Karpas-422 (cell line): ENCODE results near the gene SLC5A5. TPM values are rescaled to one million over a fixed set of nuclear protein-coding genes. Genes with fewer than 3 reads are reported as not detected.

Experiments used
- DNase-seq: peaks from one replicate; pipeline ENCODE4 v3.0.0-alpha.2; 2015
- H2AFZ ChIP-seq: fragments of 200-600 bp; sonication (generic); 2 replicates; pipeline ENCODE4 v1.6.1; 2014; ENCODE audit warnings: antibody characterized with exemption, low read length, mixed read lengths
- H3K27ac ChIP-seq: fragments of 200-600 bp; sonication (generic); 2 replicates; pipeline ENCODE4 v1.5.1; 2014; ENCODE audit warnings: mild to moderate bottlenecking, low read length, moderate library complexity
- H3K27me3 ChIP-seq: fragments of 200-600 bp; sonication (generic); 2 replicates; pipeline ENCODE4 v1.6.1; 2014; ENCODE audit warnings: low read length, mixed read lengths
- H3K36me3 ChIP-seq: fragments of 200-600 bp; sonication (generic); 2 replicates; pipeline ENCODE4 v1.6.1; 2014; ENCODE audit warnings: low read length, mixed read lengths; ENCODE audit not compliant: insufficient read depth
- H3K4me1 ChIP-seq: fragments of 200-600 bp; sonication (generic); 2 replicates; pipeline ENCODE4 v1.6.1; 2014; ENCODE audit warnings: mild to moderate bottlenecking, low read length, mixed read lengths
- H3K4me2 ChIP-seq: fragments of 200-600 bp; sonication (generic); 2 replicates; pipeline ENCODE4 v1.6.1; 2014; ENCODE audit warnings: low read length, low read depth, mild to moderate bottlenecking; ENCODE audit not compliant: poor library complexity, severe bottlenecking
- H3K4me3 ChIP-seq: fragments of 200-600 bp; sonication (generic); 2 replicates; pipeline ENCODE4 v1.5.1; 2014; ENCODE audit warnings: mild to moderate bottlenecking, antibody characterized with exemption, low read length, mixed read lengths
- H3K79me2 ChIP-seq: fragments of 200-600 bp; sonication (generic); 2 replicates; pipeline ENCODE4 v1.6.1; 2014; ENCODE audit warnings: mild to moderate bottlenecking, low read length, mixed read lengths
- H3K9ac ChIP-seq: fragments of 200-600 bp; sonication (generic); 2 replicates; pipeline ENCODE4 v1.6.0; 2014; ENCODE audit warnings: low read length
- H3K9me2 ChIP-seq: fragments of 200-600 bp; sonication (generic), shearing (Covaris generic); replicated peaks from 2 replicates; pipeline ENCODE4 v1.6.0; 2014; ENCODE audit warnings: mild to moderate bottlenecking, low read length, moderate library complexity; ENCODE audit not compliant: insufficient read depth
- H3K9me3 ChIP-seq: fragments of 300-700, 200-600 bp; sonication (generic); 2 replicates; pipeline ENCODE4 v1.6.1; 2014; ENCODE audit warnings: low read length, mixed read lengths
- H4K20me1 ChIP-seq: fragments of 200-600 bp; sonication (generic); 2 replicates; pipeline ENCODE4 v1.6.1; 2014; ENCODE audit warnings: mild to moderate bottlenecking, antibody characterized with exemption, low read length, low read depth; ENCODE audit not compliant: insufficient read depth
- total RNA-seq: library from RNA; depleted of rRNA; stranded (reverse); fragments of >200 nt; shearing (Covaris generic); gene quantifications from 2 replicates; pipeline ENCODE4 v1.2.3, GENCODE V29; 2014; ENCODE audit warnings: low replicate concordance

Gene SLC5A5
- total RNA-seq, 1 experiment from 2014 or later, result not detected

DNA sequence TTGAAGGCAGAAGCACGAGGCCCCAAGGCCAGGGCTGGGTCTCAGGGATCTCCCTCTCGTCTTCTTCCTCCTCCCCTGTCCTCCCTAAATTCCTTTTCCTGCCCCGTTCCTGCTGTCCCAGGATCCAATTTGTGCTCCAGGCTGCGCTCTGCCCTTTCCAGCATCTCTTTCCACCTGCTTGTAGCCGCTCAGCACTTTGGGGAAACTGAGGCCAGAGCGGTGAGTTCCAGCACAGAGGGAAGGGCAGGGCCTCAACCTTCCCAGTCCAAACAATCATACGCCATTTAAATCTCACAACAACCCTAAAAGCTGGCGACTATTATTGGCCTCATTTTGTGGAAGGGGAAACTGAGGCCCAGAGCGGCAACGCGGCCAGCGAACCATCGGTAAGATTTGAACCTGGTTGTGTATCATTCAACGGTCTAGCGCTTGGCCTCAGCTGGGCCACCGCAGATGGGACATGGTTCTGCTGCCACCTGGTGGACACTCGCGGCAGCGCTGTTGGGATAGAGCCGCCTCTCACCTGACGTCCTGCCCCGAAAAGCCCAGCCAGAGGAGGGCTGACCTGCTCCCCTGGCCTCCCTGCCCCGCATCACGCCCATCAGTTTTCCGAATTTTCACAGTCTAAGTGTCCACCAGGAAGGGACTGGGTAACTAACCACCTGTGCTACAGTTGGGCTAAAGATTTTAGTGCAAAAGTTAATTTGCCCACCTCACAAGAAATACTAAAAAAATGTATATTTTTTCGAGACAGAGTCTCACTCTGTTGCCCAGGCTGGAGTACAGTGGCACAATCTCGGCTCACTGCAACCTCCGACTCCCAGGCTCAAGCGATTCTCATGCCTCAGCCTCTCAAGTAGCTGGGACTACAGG, 16.2 kb upstream of the SLC5A5 start:
- Histone ChIP-seq H3K4me2 (no peak overlapping the region), H3K9ac (no peak overlapping the region), H3K79me2 (peaks cover 8% of the 10 kb centered on the region), H2AFZ (no peak overlapping the region), H3K27me3 (no peaks in the 10 kb centered on the region), H3K9me2 (no peaks in the 10 kb centered on the region), H3K9me3 (no peaks in the 10 kb centered on the region), H4K20me1 (peaks cover 5% of the 10 kb centered on the region), H3K4me3 (no peak overlapping the region), H3K36me3 (peaks cover 5% of the 10 kb centered on the region), H3K4me1 (peaks cover 7% of the 10 kb centered on the region), H3K27ac (no peak overlapping the region)
- peak; percentile 93 for DNase-seq

DNA sequence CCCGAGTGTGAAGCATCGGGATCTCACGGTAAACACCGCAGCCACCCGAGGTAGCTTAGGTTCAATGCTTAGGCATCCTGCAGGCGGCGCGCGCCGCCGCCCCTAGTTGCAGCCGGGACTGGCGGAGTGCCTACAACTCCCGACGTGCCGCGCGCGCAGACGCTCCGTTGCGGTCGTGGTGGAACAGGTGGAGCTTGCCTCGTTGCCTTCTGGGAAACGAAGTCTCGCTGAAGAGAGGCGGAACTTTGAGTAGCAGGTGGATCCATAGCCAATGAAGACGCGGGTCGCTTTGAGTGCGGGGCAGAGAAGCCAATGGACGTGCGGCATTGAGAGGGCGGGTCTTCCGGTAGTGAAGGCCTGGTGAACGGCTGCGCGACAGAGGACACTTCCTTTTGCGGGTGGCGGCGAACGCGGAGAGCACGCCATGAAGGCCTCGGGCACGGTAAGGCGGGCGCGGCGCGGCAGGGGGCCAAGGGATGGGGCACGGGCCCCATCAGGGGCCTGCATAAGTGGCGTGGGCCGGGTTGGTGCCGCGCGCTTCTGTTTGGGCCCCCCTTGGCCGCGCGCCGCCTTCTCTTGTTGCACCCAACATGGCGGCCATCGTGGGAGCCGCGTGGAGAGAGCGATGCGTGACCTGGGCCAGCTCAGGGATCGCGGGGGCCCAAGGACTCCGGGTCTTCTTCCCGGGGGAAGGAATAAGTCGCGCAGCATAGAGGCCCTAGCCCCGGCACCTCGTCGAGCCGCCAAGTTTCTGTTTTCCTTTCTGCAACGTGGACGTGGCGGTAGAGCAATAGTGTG, 12.0 kb upstream of the SLC5A5 start, which contains the start of gene RPL18A:
RPL18A (plus strand) TSS at position 378 of the 798 bp plus-strand sequence; CDS start at position 425, 47 bp downstream.
- H3K9me2 ChIP-seq, result no peaks in the 10 kb centered on the region
- peak; percentile 100 for DNase-seq
- H3K27ac ChIP-seq, result peak within 1 kb of the TSS; percentile 62
- H3K4me3 ChIP-seq, result peak within 1 kb of the TSS; percentile 95
- no peaks in the 10 kb centered on the region for H3K9me3 ChIP-seq
- H3K9ac ChIP-seq, result peak within 1 kb of the TSS; percentile 97
- H2AFZ ChIP-seq, result peak within 1 kb of the TSS; percentile 95
- H3K79me2 ChIP-seq, result peaks cover 25% of the 10 kb centered on the region
- H3K36me3 ChIP-seq, result peaks cover 41% of the 10 kb centered on the region
- peak within 1 kb of the TSS; percentile 92 for H3K4me2 ChIP-seq
- H4K20me1 ChIP-seq, result peaks cover 42% of the 10 kb centered on the region
- H3K27me3 ChIP-seq, result no peaks in the 10 kb centered on the region
- peaks cover 17% of the 10 kb centered on the region for H3K4me1 ChIP-seq

GRCh38 chr19:17860331-17860992, 11.3 kb upstream of the SLC5A5 start:
- peak overlapping the region; percentile 95 for H3K4me3 ChIP-seq
- peak overlapping the region; percentile 62 for H3K27ac ChIP-seq
- DNase-seq, result peak; percentile 58
- H3K36me3 ChIP-seq, result peaks cover 41% of the 10 kb centered on the region
- peak overlapping the region; percentile 81 for H3K4me2 ChIP-seq
- no peak overlapping the region for H2AFZ ChIP-seq
- H3K4me1 ChIP-seq, result peaks cover 17% of the 10 kb centered on the region
- no peaks in the 10 kb centered on the region for H3K27me3 ChIP-seq
- H3K79me2 ChIP-seq, result peaks cover 25% of the 10 kb centered on the region
- peaks cover 42% of the 10 kb centered on the region for H4K20me1 ChIP-seq
- no peaks in the 10 kb centered on the region for H3K9me3 ChIP-seq
- no peaks in the 10 kb centered on the region for H3K9me2 ChIP-seq
- peak overlapping the region; percentile 97 for H3K9ac ChIP-seq

- peaks cover 41% of the 10 kb centered on the region for H3K36me3 ChIP-seq
- peak overlapping the region; percentile 62 for H3K27ac ChIP-seq
- peak overlapping the region; percentile 81 for H3K4me2 ChIP-seq
- H3K4me1 ChIP-seq, result peaks cover 17% of the 10 kb centered on the region
- H4K20me1 ChIP-seq, result peaks cover 46% of the 10 kb centered on the region
- H3K9me2 ChIP-seq, result no peaks in the 10 kb centered on the region
- no peaks in the 10 kb centered on the region for H3K9me3 ChIP-seq
- H3K79me2 ChIP-seq, result peaks cover 25% of the 10 kb centered on the region
- DNase-seq, result peak; percentile 42
- H2AFZ ChIP-seq, result no peak overlapping the region
- peak overlapping the region; percentile 97 for H3K9ac ChIP-seq
- no peaks in the 10 kb centered on the region for H3K27me3 ChIP-seq
- peak overlapping the region; percentile 95 for H3K4me3 ChIP-seq
Observed at GRCh38 chr19:17860993-17861360, 10.8 kb upstream of the SLC5A5 start.

- no peak for DNase-seq
- H3K9me2 ChIP-seq, result no peaks in the 10 kb centered on the region
- no peak overlapping the region for H2AFZ ChIP-seq
- H3K9me3 ChIP-seq, result no peaks in the 10 kb centered on the region
- peaks cover 17% of the 10 kb centered on the region for H3K4me1 ChIP-seq
- H4K20me1 ChIP-seq, result peaks cover 46% of the 10 kb centered on the region
- no peaks in the 10 kb centered on the region for H3K27me3 ChIP-seq
- peak overlapping the region; percentile 95 for H3K4me3 ChIP-seq
- peak overlapping the region; percentile 81 for H3K4me2 ChIP-seq
- H3K79me2 ChIP-seq, result peaks cover 25% of the 10 kb centered on the region
- H3K27ac ChIP-seq, result no peak overlapping the region
- H3K36me3 ChIP-seq, result peaks cover 41% of the 10 kb centered on the region
- H3K9ac ChIP-seq, result peak overlapping the region; percentile 97; the same call in 1 of the 2 replicates
Observed at GRCh38 chr19:17861542-17862402, 10.0 kb upstream of the SLC5A5 start.

DNA sequence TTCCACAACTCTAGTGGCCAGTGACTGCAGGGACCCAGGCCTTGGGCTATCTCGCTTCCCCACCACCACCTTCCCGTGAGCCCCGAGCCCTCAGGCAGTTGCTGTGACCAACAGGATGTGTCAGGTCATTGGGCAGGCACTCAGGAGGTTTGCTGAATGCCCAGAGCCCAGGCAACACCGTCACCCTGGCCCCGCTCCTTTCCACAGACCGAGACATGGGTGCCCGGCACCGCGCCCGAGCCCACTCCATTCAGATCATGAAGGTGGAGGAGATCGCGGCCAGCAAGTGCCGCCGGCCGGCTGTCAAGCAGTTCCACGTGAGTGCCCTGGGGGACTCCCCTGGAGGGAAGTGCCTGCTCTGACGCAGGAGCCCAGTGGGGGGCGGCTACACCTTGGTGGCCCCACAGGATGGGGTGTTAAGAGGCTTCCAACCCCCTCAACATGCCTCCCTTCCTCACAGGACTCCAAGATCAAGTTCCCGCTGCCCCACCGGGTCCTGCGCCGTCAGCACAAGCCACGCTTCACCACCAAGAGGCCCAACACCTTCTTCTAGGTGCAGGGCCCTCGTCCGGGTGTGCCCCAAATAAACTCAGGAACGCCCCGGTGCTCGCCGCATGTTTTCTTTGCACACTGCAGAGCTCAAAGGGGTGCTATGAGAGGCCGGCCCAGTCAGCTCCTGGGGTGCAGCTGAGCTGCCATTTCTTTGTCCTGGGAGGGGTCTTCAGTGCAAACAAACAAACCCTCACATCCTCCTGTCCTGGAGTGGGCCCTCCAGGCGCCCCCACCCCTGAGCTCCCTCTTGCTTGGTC, 8.8 kb upstream of the SLC5A5 start:
- H2AFZ ChIP-seq, result no peak overlapping the region
- peak; percentile 50 for DNase-seq
- H3K27ac ChIP-seq, result no peak overlapping the region
- H3K4me2 ChIP-seq, result no peak overlapping the region
- peaks cover 41% of the 10 kb centered on the region for H3K36me3 ChIP-seq
- H3K4me3 ChIP-seq, result no peak overlapping the region
- peaks cover 46% of the 10 kb centered on the region for H4K20me1 ChIP-seq
- peaks cover 25% of the 10 kb centered on the region for H3K79me2 ChIP-seq
- peaks cover 17% of the 10 kb centered on the region for H3K4me1 ChIP-seq
- H3K9me3 ChIP-seq, result no peaks in the 10 kb centered on the region
- no peaks in the 10 kb centered on the region for H3K27me3 ChIP-seq
- H3K9me2 ChIP-seq, result no peaks in the 10 kb centered on the region
- no peak overlapping the region for H3K9ac ChIP-seq
